K562 (cell line): ENCODE data around the gene ANO1. TPM values are rescaled to one million over a fixed set of nuclear protein-coding genes. Genes with fewer than 3 reads are reported as not detected.

Source experiments
- ATAC-seq: fragments of 200-7000 bp; cut with Tn5 transposase; 3 replicates; pipeline ENCODE4 v1.9.1; 2020; ENCODE audit warnings: moderate library complexity
- BruUV-seq: library from RNA; stranded (reverse); fragments of 400-500 nt; replicated peaks from 2 replicates; lab custom pipeline; 2021; lab: Mats Ljungman, UMichigan
- CTCF ChIA-PET: fragments of 300-600 bp; formaldehyde crosslinking; extraction: SDS; loops from one replicate; lab custom pipeline; 2021; ENCODE audit warnings: low intra/inter-chr PET ratio; lab: Yijun Ruan, JAX
- POLR2A ChIA-PET: fragments of 300-600, 350-650 bp; sonication (Branson Sonifier 250); formaldehyde crosslinking; extraction: SDS; loops from one replicate; lab custom pipeline; 2021; ENCODE audit warnings: antibody characterized with exemption, inconsistent platforms; lab: Yijun Ruan, JAX
- DNase-seq, 4 experiments: peaks; one replicate each; pipeline versions ENCODE4 v3.0.0 to v3.0.0-alpha.2; 2011 to 2018; ENCODE audit warnings: low spot score in 3 of 4, mixed read lengths in 3 of 4; ENCODE audit errors: extremely low read depth in 1 of 4
- FAIRE-seq: peaks from 2 replicates; lab custom pipeline; 2011; peaks lifted over from hg19 to GRCh38; lab: Jason Lieb, UNC
- H2AFZ ChIP-seq: 2 replicates; pipeline ENCODE4 v1.6.0; 2011; ENCODE audit warnings: low read depth, low read length, control low read depth, inconsistent platforms
- H3K27ac ChIP-seq: fragments of 200-600 bp; 3 replicates; pipeline ENCODE4 v1.8.0; 2011; ENCODE audit warnings: low read depth, mild to moderate bottlenecking, control low read depth, inconsistent platforms, low read length, moderate library complexity, mixed read lengths; ENCODE audit errors: extremely low read depth
- H3K27me3 ChIP-seq, 2 experiments: fragments of 300-600 bp in 1 of 2; 2 replicates in 1 of 2; 3 replicates in 1 of 2; pipeline versions ENCODE4 v1.6.0 to v1.8.0; 2011; ENCODE audit warnings: inconsistent platforms in 2 of 2, low read length in 2 of 2, mild to moderate bottlenecking in 1 of 2, mixed read lengths in 1 of 2, moderate library complexity in 1 of 2; ENCODE audit not compliant: control insufficient read depth in 2 of 2, insufficient read depth in 2 of 2
- H3K36me3 ChIP-seq: fragments of 300-600 bp; 3 replicates; pipeline ENCODE4 v1.8.0; 2011; ENCODE audit warnings: mild to moderate bottlenecking, low read length, inconsistent platforms; ENCODE audit not compliant: control insufficient read depth, insufficient read depth
- H3K4me1 ChIP-seq, 2 experiments: fragments of 200-600 bp in 1 of 2; replicated peaks in 1 of 2; 2 replicates in 1 of 2; 3 replicates in 1 of 2; pipeline versions ENCODE4 v1.5.1 to v1.8.0; 2011; ENCODE audit warnings: inconsistent platforms in 2 of 2, low read length in 2 of 2, mild to moderate bottlenecking in 1 of 2, mixed read lengths in 1 of 2, moderate library complexity in 1 of 2; ENCODE audit not compliant: control insufficient read depth in 2 of 2, insufficient read depth in 2 of 2
- H3K4me2 ChIP-seq: 2 replicates; pipeline ENCODE4 v1.6.1; 2011; ENCODE audit warnings: low read length, control low read depth, inconsistent platforms, mixed read lengths; ENCODE audit not compliant: insufficient read depth
- H3K4me3 ChIP-seq: fragments of 200-600 bp; sonication (generic), shearing (Covaris generic); 2 replicates; pipeline ENCODE4 v1.5.1; 2016; ENCODE audit warnings: control low read depth, inconsistent platforms
- H3K79me2 ChIP-seq: fragments of 200-600 bp; 3 replicates; pipeline ENCODE4 v1.8.0; 2011; ENCODE audit warnings: low read length, inconsistent platforms; ENCODE audit not compliant: control insufficient read depth, insufficient read depth
- H3K9ac ChIP-seq, 2 experiments: 2 replicates each; pipeline versions ENCODE4 v1.6.0 to v1.6.1; 2011; ENCODE audit warnings: low read depth in 2 of 2, low read length in 2 of 2, control low read depth in 1 of 2, inconsistent platforms in 1 of 2, mild to moderate bottlenecking in 1 of 2, mixed read lengths in 1 of 2; ENCODE audit not compliant: insufficient read depth in 1 of 2
- H3K9me1 ChIP-seq: one replicate; pipeline ENCODE4 v1.6.0; 2011; ENCODE audit warnings: inconsistent platforms, mild to moderate bottlenecking, low read length, moderate library complexity; ENCODE audit not compliant: control insufficient read depth, insufficient read depth
- H3K9me3 ChIP-seq: replicated peaks from 2 replicates; pipeline ENCODE4 v1.5.1; 2011; ENCODE audit warnings: low read depth, low read length, inconsistent platforms; ENCODE audit not compliant: control insufficient read depth, insufficient read depth
- H4K20me1 ChIP-seq: replicated peaks from 2 replicates; pipeline ENCODE4 v1.6.1; 2011; ENCODE audit warnings: low read length, inconsistent platforms, mixed read lengths; ENCODE audit not compliant: control insufficient read depth, insufficient read depth
- DDX20 ChIP-seq: fragments of 450-650 bp; IDR thresholded peaks from 2 replicates; pipeline ENCODE4 v1.6.1; 2016; ENCODE audit warnings: missing genetic modification characterization, low read depth, mild to moderate bottlenecking, missing compliant biosample characterization, moderate library complexity
- HNRNPK ChIP-seq: fragments of 200-400 bp; formaldehyde crosslinking; IDR thresholded peaks from one replicate; pipeline ENCODE4 v1.6.1; 2018; ENCODE audit warnings: mild to moderate bottlenecking, low read depth, low read length; ENCODE audit not compliant: poor library complexity, severe bottlenecking
- MBD2 ChIP-seq: sonication (generic); IDR thresholded peaks from 2 replicates; pipeline ENCODE4 v1.6.1; 2016; ENCODE audit warnings: low read depth, borderline replicate concordance
- PHB ChIP-seq: fragments of 250-450 bp; sonication (Bioruptor Pico); IDR thresholded peaks from 2 replicates; pipeline ENCODE4 v1.5.0; 2021
- SMARCA4 ChIP-seq: fragments of 450-650 bp; IDR thresholded peaks from 2 replicates; pipeline ENCODE4 v1.6.1; 2016
- WGBS: fragments of 100-300 bp; shearing (Covaris generic); methylation state at CpG from one replicate; pipeline ENCODE4 v1.1.6; 2016; ENCODE audit warnings: low coverage, mixed read lengths; ENCODE audit not compliant: insufficient coverage; ENCODE audit errors: missing lambda C conversion rate; 5-methylcytosine and 5-hydroxymethylcytosine counted together
- in situ Hi-C: fragments of 300-500 bp; cut with MboI; formaldehyde crosslinking; loops from 4 replicates; pipeline ENCODE4 v1.15.0; 2018; ENCODE audit warnings: inconsistent platforms, mixed read lengths
- intact Hi-C: fragments of 100-400 bp; cut with micrococcal nuclease; formaldehyde crosslinking; loops from 2 replicates; pipeline ENCODE4 v1.14.2; 2022
- polyA plus RNA-seq, 8 experiments: library from polyadenylated mRNA; depleted of rRNA in 4 of 8; stranded (reverse) in 5 of 8; unstranded in 3 of 8; fragments of >200 nt; fragmentation: Nextera tagmentation in 2 of 8; fragmentation: Illumina TruSeq in 1 of 8; extraction: Ambion mirVana in 2 of 8; extraction: Trizol in 1 of 8; gene quantifications; 2 replicates each; pipeline versions ENCODE4 v1.2.1 to v1.2.3, GENCODE V29; 2011 to 2014; ENCODE audit warnings: inconsistent platforms in 1 of 8, missing spikeins in 1 of 8
- total RNA-seq, 7 experiments: library from RNA; depleted of rRNA in 6 of 7; stranded (reverse); fragments of >200 nt in 6 of 7; fragmentation: Illumina TruSeq in 2 of 7; extraction: Trizol in 2 of 7; gene quantifications; 2 replicates each; pipeline versions ENCODE4 v1.2.1 to v1.2.3, GENCODE V29; 2011 to 2021; ENCODE audit warnings: low replicate concordance in 1 of 7
- TF ChIP-seq, protein P1 (sequence below): fragments of 250-450 bp; sonication (Bioruptor Pico); IDR thresholded peaks from 2 replicates; pipeline ENCODE4 v1.6.1; 2021; ENCODE audit warnings: mild to moderate bottlenecking

Gene ANO1
- total and polyA plus RNA-seq, 9 of the 15 experiments (the other 6 are each of a cell fraction or from before 2014, with no cell fraction given): not detected

- intact Hi-C loops: no loop called here
- ChIA-PET POLR2A (interaction anchor here (0.6 to 1.4 kb wide), 3 partner anchors 10 to 822 kb away, joined by 3 to 4 read pairs (median 4); no protein-coding TSS in a partner anchor), CTCF (no interaction called here)
- H3K9me3 ChIP-seq: no peaks in the 10 kb centered on the region
- no peaks in the 10 kb centered on the region for H3K36me3 ChIP-seq
- H3K9ac ChIP-seq: no peak overlapping the region
- ATAC-seq: no peak
- TF ChIP-seq PHB (no peak), DDX20 (tag) (no peak), SMARCA4 (no peak), MBD2 (no peak), HNRNPK (no peak)
- TF ChIP-seq, protein P1, sequence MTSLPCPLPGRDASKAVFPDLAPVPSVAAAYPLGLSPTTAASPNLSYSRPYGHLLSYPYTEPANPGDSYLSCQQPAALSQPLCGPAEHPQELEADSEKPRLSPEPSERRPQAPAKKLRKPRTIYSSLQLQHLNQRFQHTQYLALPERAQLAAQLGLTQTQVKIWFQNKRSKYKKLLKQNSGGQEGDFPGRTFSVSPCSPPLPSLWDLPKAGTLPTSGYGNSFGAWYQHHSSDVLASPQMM (CRISPR knock-in tag): no peak
- in situ Hi-C loops: no loop called here
- no peak overlapping the region for H3K27ac ChIP-seq
- peaks cover 0 to 17% of the 10 kb centered on the region in 2 experiments; a peak in 1 of 5 replicates for H3K4me1 ChIP-seq
- 4% methylated on average over 5 of the region's 5 CpGs for WGBS
- no peak for DNase-seq
- BruUV-seq: no TSS peak
- H3K4me2 ChIP-seq: no peak overlapping the region
- no peak overlapping the region for H3K4me3 ChIP-seq
- H3K27me3 ChIP-seq: peaks cover 19 to 67% of the 10 kb centered on the region in 2 experiments
- H3K79me2 ChIP-seq: no peaks in the 10 kb centered on the region
- no peaks in the 10 kb centered on the region for H3K9me1 ChIP-seq
- FAIRE-seq: no peak
- no peak overlapping the region for H2AFZ ChIP-seq
- H4K20me1 ChIP-seq: peaks cover 7% of the 10 kb centered on the region
These were observed 1.6 kb downstream of the ANO1 start for GRCh38 chr11:70079691-70080090.
